H9 (cell line): ENCODE data around the gene LGALS7B. TPM values are rescaled to one million over a fixed set of nuclear protein-coding genes. Genes with fewer than 3 reads are reported as not detected.
A peak's percentile ranks its signal among the peaks of the same experiment; 100 is the strongest.

ENCODE experiments used
- DNase-seq: peaks from one replicate; pipeline ENCODE4 v3.0.0-alpha.2; 2017
- H2AFZ ChIP-seq: one replicate; pipeline ENCODE4 v1.6.1; 2013; ENCODE audit warnings: mild to moderate bottlenecking, low read length, control low read depth, moderate library complexity
- H2AK5ac ChIP-seq: 2 replicates; pipeline ENCODE4 v1.6.1; 2013; ENCODE audit warnings: low read length, control low read depth, mixed read lengths; ENCODE audit not compliant: insufficient read length
- H2BK120ac ChIP-seq: one replicate; pipeline ENCODE4 v1.6.1; 2013; ENCODE audit warnings: low read depth, mild to moderate bottlenecking, low read length, control low read depth, inconsistent platforms; ENCODE audit not compliant: poor library complexity, severe bottlenecking
- H2BK12ac ChIP-seq: 2 replicates; pipeline ENCODE4 v1.6.1; 2013; ENCODE audit warnings: low read length, control low read depth, mixed read lengths, low read depth; ENCODE audit not compliant: insufficient read length
- H2BK15ac ChIP-seq: 2 replicates; pipeline ENCODE4 v1.6.1; 2013; ENCODE audit warnings: low read depth, low read length, control low read depth
- H2BK20ac ChIP-seq: one replicate; pipeline ENCODE4 v1.6.1; 2013; ENCODE audit warnings: low read depth, mild to moderate bottlenecking, low read length, control low read depth, inconsistent platforms; ENCODE audit not compliant: poor library complexity, severe bottlenecking
- H2BK5ac ChIP-seq: 2 replicates; pipeline ENCODE4 v1.6.1; 2013; ENCODE audit warnings: low read length, control low read depth, mixed read lengths; ENCODE audit not compliant: insufficient read length
- H3K14ac ChIP-seq: 2 replicates; pipeline ENCODE4 v1.6.1; 2013; ENCODE audit warnings: low read length, control low read depth; ENCODE audit not compliant: insufficient read depth
- H3K18ac ChIP-seq: 2 replicates; pipeline ENCODE4 v1.6.1; 2013; ENCODE audit warnings: low read depth, mild to moderate bottlenecking, mixed read lengths, low read length, control low read depth; ENCODE audit not compliant: insufficient read length
- H3K23ac ChIP-seq: 2 replicates; pipeline ENCODE4 v1.6.1; 2013; ENCODE audit warnings: low read length, control low read depth, mixed read lengths, low read depth; ENCODE audit not compliant: insufficient read length
- H3K23me2 ChIP-seq: 2 replicates; pipeline ENCODE4 v1.6.1; 2013; ENCODE audit warnings: low read depth, mild to moderate bottlenecking, mixed read lengths, low read length, control low read depth; ENCODE audit not compliant: insufficient read length, poor library complexity, severe bottlenecking
- H3K27ac ChIP-seq: 2 replicates; pipeline ENCODE4 v1.5.1; 2013; ENCODE audit warnings: low read length, control low read depth, mixed read lengths, low read depth; ENCODE audit not compliant: insufficient read length
- H3K27me3 ChIP-seq: 2 replicates; pipeline ENCODE4 v1.6.1; 2013; ENCODE audit warnings: low read length, control low read depth, inconsistent platforms; ENCODE audit not compliant: insufficient read depth
- H3K4ac ChIP-seq: 2 replicates; pipeline ENCODE4 v1.6.1; 2013; ENCODE audit warnings: low read depth, mild to moderate bottlenecking, control low read depth, inconsistent platforms, low read length, moderate library complexity
- H3K4me1 ChIP-seq: 2 replicates; pipeline ENCODE4 v1.6.1; 2013; ENCODE audit warnings: low read length, control low read depth, inconsistent platforms; ENCODE audit not compliant: insufficient read depth
- H3K4me2 ChIP-seq: 2 replicates; pipeline ENCODE4 v1.6.1; 2013; ENCODE audit warnings: low read length, control low read depth, mixed read lengths; ENCODE audit not compliant: insufficient read length, insufficient read depth
- H3K56ac ChIP-seq: 2 replicates; pipeline ENCODE4 v1.6.1; 2013; ENCODE audit warnings: low read depth, mild to moderate bottlenecking, mixed read lengths, low read length, control low read depth; ENCODE audit not compliant: insufficient read length
- H3K79me1 ChIP-seq: 2 replicates; pipeline ENCODE4 v1.6.1; 2013; ENCODE audit warnings: low read depth, mild to moderate bottlenecking, moderate library complexity, low read length, control low read depth, inconsistent platforms; ENCODE audit not compliant: insufficient read depth, poor library complexity, severe bottlenecking
- H3K79me2 ChIP-seq: 2 replicates; pipeline ENCODE4 v1.6.1; 2013; ENCODE audit warnings: low read length, control low read depth, inconsistent platforms; ENCODE audit not compliant: insufficient read depth
- H3K9ac ChIP-seq: 2 replicates; pipeline ENCODE4 v1.6.1; 2013; ENCODE audit warnings: low read length, control low read depth, mixed read lengths; ENCODE audit not compliant: insufficient read length; ENCODE audit errors: extremely low read depth
- H3K9me3 ChIP-seq: one replicate; pipeline ENCODE4 v1.6.1; 2013; ENCODE audit warnings: low read depth, low read length, inconsistent platforms; ENCODE audit not compliant: control insufficient read depth
- H3T11ph ChIP-seq: one replicate; pipeline ENCODE4 v1.6.1; 2013; ENCODE audit warnings: mild to moderate bottlenecking, low read length, control low read depth, inconsistent platforms
- H4K20me1 ChIP-seq: one replicate; pipeline ENCODE4 v1.6.1; 2013; ENCODE audit not compliant: control insufficient read depth, insufficient read length, insufficient read depth
- H4K5ac ChIP-seq: 2 replicates; pipeline ENCODE4 v1.6.1; 2013; ENCODE audit warnings: low read depth, mild to moderate bottlenecking, mixed read lengths, low read length, control low read depth; ENCODE audit not compliant: insufficient read length
- H4K8ac ChIP-seq: replicated peaks from 2 replicates; pipeline ENCODE4 v1.6.1; 2013; ENCODE audit warnings: low read length, control low read depth, mixed read lengths, low read depth; ENCODE audit not compliant: insufficient read length
- H4K91ac ChIP-seq: 2 replicates; pipeline ENCODE4 v1.6.1; 2013; ENCODE audit warnings: low read depth, mild to moderate bottlenecking, moderate library complexity, mixed read lengths, low read length, control low read depth; ENCODE audit not compliant: insufficient read length
- H3K27ac Mint-ChIP-seq, 3 experiments: 2 replicates in 2 of 3; 3 replicates in 1 of 3; pipeline ENCODE4 v1.8.0; 2020 to 2021; ENCODE audit warnings: mixed read lengths in 3 of 3, mild to moderate bottlenecking in 1 of 3, moderate library complexity in 1 of 3
- H3K27me3 Mint-ChIP-seq: 2 replicates; pipeline ENCODE4 v1.8.0; 2021; ENCODE audit warnings: low read depth, mild to moderate bottlenecking, moderate library complexity, mixed read lengths
- H3K36me3 Mint-ChIP-seq, 3 experiments: 2 replicates in 2 of 3; 3 replicates in 1 of 3; pipeline ENCODE4 v1.8.0; 2020 to 2021; ENCODE audit warnings: low read depth in 3 of 3, mixed read lengths in 3 of 3; ENCODE audit not compliant: insufficient read depth in 1 of 3
- H3K4me1 Mint-ChIP-seq, 2 experiments: 2 replicates each; pipeline ENCODE4 v1.8.0; 2020; ENCODE audit warnings: mixed read lengths in 2 of 2
- H3K4me3 Mint-ChIP-seq, 2 experiments: 2 replicates in 1 of 2; 3 replicates in 1 of 2; pipeline ENCODE4 v1.8.0; 2020 to 2021; ENCODE audit warnings: mild to moderate bottlenecking in 2 of 2, mixed read lengths in 2 of 2, moderate library complexity in 1 of 2
- H3K9me3 Mint-ChIP-seq, 2 experiments: 2 replicates in 1 of 2; 3 replicates in 1 of 2; pipeline ENCODE4 v1.8.0; 2020; ENCODE audit warnings: mild to moderate bottlenecking in 2 of 2, mixed read lengths in 2 of 2, moderate library complexity in 1 of 2
- WGBS: extraction: QIAGEN DNeasy Blood & Tissue Kit; methylation state at CpG from one replicate; pipeline ENCODE4 v1.1.7; 2013; ENCODE audit warnings: missing lambda C conversion rate, low lambda C conversion rate, mixed read lengths; ENCODE audit not compliant: insufficient read length; ENCODE audit errors: extremely low coverage; 5-methylcytosine and 5-hydroxymethylcytosine counted together
- total RNA-seq: library from RNA; stranded (reverse); gene quantifications from 2 replicates; pipeline ENCODE4 v1.2.1, GENCODE V29; 2021
- TF ChIP-seq, protein P1 (sequence below): fragments of 200-600 bp; sonication (generic); conservative IDR thresholded peaks from 3 replicates; pipeline ENCODE4 v1.8.0; 2021; ENCODE audit warnings: antibody characterized with exemption, mild to moderate bottlenecking

Gene LGALS7B
- total RNA-seq, 1 experiment from 2014 or later: 0.90 TPM

- Histone ChIP-seq H3K9ac (no peak within 1 kb of the TSS), H3K4me1 (no peaks in the 10 kb centered on the region), H3K23me2 (no peaks in the 10 kb centered on the region), H3K27ac (no peak within 1 kb of the TSS), H4K20me1 (no peaks in the 10 kb centered on the region), H4K8ac (no peak within 1 kb of the TSS), H2BK20ac (no peak within 1 kb of the TSS), H3K23ac (no peak within 1 kb of the TSS), H4K5ac (no peak within 1 kb of the TSS), H3K79me1 (no peaks in the 10 kb centered on the region), H3K56ac (no peak within 1 kb of the TSS), H3K18ac (no peak within 1 kb of the TSS), H2AK5ac (no peak within 1 kb of the TSS), H2BK12ac (no peak within 1 kb of the TSS), H4K91ac (no peak within 1 kb of the TSS), H3K9me3 (no peaks in the 10 kb centered on the region), H2BK15ac (no peak within 1 kb of the TSS), H3K27me3 (no peaks in the 10 kb centered on the region), H2AFZ (no peak within 1 kb of the TSS), H2BK5ac (no peak within 1 kb of the TSS), H3T11ph (no peak within 1 kb of the TSS), H3K4ac (no peak within 1 kb of the TSS), H3K79me2 (no peaks in the 10 kb centered on the region), H3K4me2 (no peak within 1 kb of the TSS), H3K14ac (no peak within 1 kb of the TSS), H2BK120ac (no peak within 1 kb of the TSS)
- peaks cover 0 to 3% of the 10 kb centered on the region in 2 experiments; a peak in 1 of 5 replicates for H3K9me3 Mint-ChIP-seq
- peaks cover 2% of the 10 kb centered on the region for H3K27me3 Mint-ChIP-seq
- WGBS: no CpG with 5 or more reads among the region's 15 CpGs
- no peaks in the 10 kb centered on the region for H3K4me1 Mint-ChIP-seq
- peak within 1 kb of the TSS in 1 of 3 experiments; percentile 41; a peak in 4 of 7 replicates for H3K27ac Mint-ChIP-seq
- DNase-seq: no peak
- no peak within 1 kb of the TSS for H3K4me3 Mint-ChIP-seq
- TF ChIP-seq, protein P1, sequence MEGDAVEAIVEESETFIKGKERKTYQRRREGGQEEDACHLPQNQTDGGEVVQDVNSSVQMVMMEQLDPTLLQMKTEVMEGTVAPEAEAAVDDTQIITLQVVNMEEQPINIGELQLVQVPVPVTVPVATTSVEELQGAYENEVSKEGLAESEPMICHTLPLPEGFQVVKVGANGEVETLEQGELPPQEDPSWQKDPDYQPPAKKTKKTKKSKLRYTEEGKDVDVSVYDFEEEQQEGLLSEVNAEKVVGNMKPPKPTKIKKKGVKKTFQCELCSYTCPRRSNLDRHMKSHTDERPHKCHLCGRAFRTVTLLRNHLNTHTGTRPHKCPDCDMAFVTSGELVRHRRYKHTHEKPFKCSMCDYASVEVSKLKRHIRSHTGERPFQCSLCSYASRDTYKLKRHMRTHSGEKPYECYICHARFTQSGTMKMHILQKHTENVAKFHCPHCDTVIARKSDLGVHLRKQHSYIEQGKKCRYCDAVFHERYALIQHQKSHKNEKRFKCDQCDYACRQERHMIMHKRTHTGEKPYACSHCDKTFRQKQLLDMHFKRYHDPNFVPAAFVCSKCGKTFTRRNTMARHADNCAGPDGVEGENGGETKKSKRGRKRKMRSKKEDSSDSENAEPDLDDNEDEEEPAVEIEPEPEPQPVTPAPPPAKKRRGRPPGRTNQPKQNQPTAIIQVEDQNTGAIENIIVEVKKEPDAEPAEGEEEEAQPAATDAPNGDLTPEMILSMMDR: no peak
- peaks cover 15 to 24% (median 23%) of the 10 kb centered on the region in 3 experiments; a peak in 6 of 7 replicates for H3K36me3 Mint-ChIP-seq
Observed at GRCh38 chr19:38812841-38813320, 23.9 kb downstream of the LGALS7B start, which contains the start of gene LGALS4. TSS of gene LGALS4 (minus strand) at chr19:38812945. CDS start at chr19:38812886, 59 bp downstream.
